CD1c-positive myeloid dendritic cell (primary cell): ENCODE data around the gene ACO1.
A peak's percentile ranks its signal among the peaks of the same experiment; 100 is the strongest.
"Not testable (repeated sequence)": the region's sequence is repeated elsewhere in the genome, so short reads cannot be mapped to it uniquely, and the experiment has no call there.

Experiments used
- DNase-seq: peaks from one replicate; pipeline ENCODE4 v3.0.0-alpha.2; 2016; ENCODE audit errors: extremely low spot score

The ACO1 gene

GRCh38 chr9:32384364-32385151 is at the start of gene ACO1:
ACO1 (plus strand) TSS chr9:32384643; CDS start chr9:32405507, 20,864 bp downstream.
- peak; percentile 86 for DNase-seq

- DNase-seq: no peak
Observed at GRCh38 chr9:32334916-32335895, 49.2 kb upstream of the ACO1 start.

- no peak for DNase-seq
Observed at GRCh38 chr9:32339424-32339823, 45.0 kb upstream of the ACO1 start.

GRCh38 chr9:32340361-32340760 is 44.1 kb upstream of the ACO1 start:
- no peak for DNase-seq

GRCh38 chr9:32344551-32345182 is 39.8 kb upstream of the ACO1 start:
- DNase-seq: no peak

GRCh38 chr9:32345243-32345642 is 39.2 kb upstream of the ACO1 start:
- no peak for DNase-seq

GRCh38 chr9:32347571-32347970 is 36.9 kb upstream of the ACO1 start:
- no peak for DNase-seq

GRCh38 chr9:32348106-32348695 is 36.2 kb upstream of the ACO1 start:
- DNase-seq: no peak

- DNase-seq: no peak
Observed at GRCh38 chr9:32349013-32349412, 35.4 kb upstream of the ACO1 start.

- DNase-seq: peak; percentile 25
Observed at GRCh38 chr9:32350682-32351081, 33.8 kb upstream of the ACO1 start.

GRCh38 chr9:32351845-32352244 is 32.6 kb upstream of the ACO1 start:
- no peak for DNase-seq

- not testable (repeated sequence) for DNase-seq
Observed at GRCh38 chr9:32353476-32353875, 31.0 kb upstream of the ACO1 start.

GRCh38 chr9:32359452-32359851 is 25.0 kb upstream of the ACO1 start:
- DNase-seq: no peak

GRCh38 chr9:32360983-32361673 is 23.3 kb upstream of the ACO1 start:
- DNase-seq: no peak

- no peak for DNase-seq
Observed at GRCh38 chr9:32371279-32371678, 13.2 kb upstream of the ACO1 start.

- DNase-seq: no peak
Observed at GRCh38 chr9:32371679-32372078, 12.8 kb upstream of the ACO1 start.

GRCh38 chr9:32376285-32376684 is 8.2 kb upstream of the ACO1 start:
- DNase-seq: no peak

GRCh38 chr9:32378496-32378895 is 5.9 kb upstream of the ACO1 start:
- peak; percentile 78 for DNase-seq

GRCh38 chr9:32378993-32379729 is 5.3 kb upstream of the ACO1 start:
- peak; percentile 82 for DNase-seq

- no peak for DNase-seq
Observed at GRCh38 chr9:32380944-32381343, 3.5 kb upstream of the ACO1 start.
